ENCODE data around the gene AASS. TPM values are rescaled to one million over a fixed set of nuclear protein-coding genes. Genes with fewer than 3 reads are reported as not detected.

AASS gene
- total RNA-seq, 1 experiment from 2014 or later, result 0.31 TPM

- in situ Hi-C loops (cut with HindIII; ENCODE audit: low pct_unique_long_range_greater_than_20kb, low sequenced_read_pairs), result no loop called here
Observed at GRCh38 chr7:122132341-122132740, 11.7 kb downstream of the AASS start.

DNA sequence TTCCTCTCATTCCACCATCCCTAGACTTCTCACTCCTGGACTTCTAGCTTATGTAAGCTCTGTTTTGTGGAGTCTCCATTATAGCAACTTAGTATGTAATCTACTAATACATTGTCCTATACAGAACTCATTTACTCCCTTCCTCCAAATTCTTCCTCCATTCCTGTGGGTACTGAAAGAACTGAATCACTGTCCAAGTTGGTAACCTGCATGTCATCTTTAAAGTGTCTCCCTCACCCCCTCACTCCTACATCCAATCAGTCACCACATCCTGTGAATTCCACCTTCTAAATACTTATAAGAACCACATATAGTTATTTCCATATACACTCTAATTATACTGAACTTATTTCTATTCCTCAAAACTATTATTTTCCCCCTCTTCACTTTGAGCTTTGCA lies 20.3 kb downstream of the AASS start:
- intact Hi-C loops (cut with micrococcal nuclease; ENCODE audit: unreplicated experiment) (no loop called here), in situ Hi-C loops (cut with HindIII; ENCODE audit: low pct_unique_long_range_greater_than_20kb, low sequenced_read_pairs) (no loop called here)
- no peaks in the 10 kb centered on the region for H3K27me3 ChIP-seq (ENCODE audit: control insufficient read depth, insufficient read depth, low read length)
- no peak overlapping the region for H3K27ac ChIP-seq (ENCODE audit: low read length)
- H3K4me3 ChIP-seq (ENCODE audit: low read depth in 2 of 2, low read length in 2 of 2), result no peak overlapping the region
- ATAC-seq, result no peak
- no peaks in the 10 kb centered on the region for H3K36me3 ChIP-seq (ENCODE audit: control insufficient read depth, insufficient read depth, low read length)
- CTCF ChIA-PET, result no interaction called here
- no TSS peak for BruUV-seq (replicated peaks)
- TF ChIP-seq POLR2AphosphoS5 (IDR thresholded peaks at IDR 0.05; ENCODE audit: low read depth, low read length) (no peak), TCF7L2 (IDR thresholded peaks at IDR 0.05; ENCODE audit: low read depth, low read length) (no peak), CTCF (IDR thresholded peaks at IDR 0.05) (no peak), SIN3A (IDR thresholded peaks at IDR 0.05; ENCODE audit: borderline replicate concordance, insufficient read depth, low read depth, low read length) (no peak)
- TF ChIP-seq, protein P1, sequence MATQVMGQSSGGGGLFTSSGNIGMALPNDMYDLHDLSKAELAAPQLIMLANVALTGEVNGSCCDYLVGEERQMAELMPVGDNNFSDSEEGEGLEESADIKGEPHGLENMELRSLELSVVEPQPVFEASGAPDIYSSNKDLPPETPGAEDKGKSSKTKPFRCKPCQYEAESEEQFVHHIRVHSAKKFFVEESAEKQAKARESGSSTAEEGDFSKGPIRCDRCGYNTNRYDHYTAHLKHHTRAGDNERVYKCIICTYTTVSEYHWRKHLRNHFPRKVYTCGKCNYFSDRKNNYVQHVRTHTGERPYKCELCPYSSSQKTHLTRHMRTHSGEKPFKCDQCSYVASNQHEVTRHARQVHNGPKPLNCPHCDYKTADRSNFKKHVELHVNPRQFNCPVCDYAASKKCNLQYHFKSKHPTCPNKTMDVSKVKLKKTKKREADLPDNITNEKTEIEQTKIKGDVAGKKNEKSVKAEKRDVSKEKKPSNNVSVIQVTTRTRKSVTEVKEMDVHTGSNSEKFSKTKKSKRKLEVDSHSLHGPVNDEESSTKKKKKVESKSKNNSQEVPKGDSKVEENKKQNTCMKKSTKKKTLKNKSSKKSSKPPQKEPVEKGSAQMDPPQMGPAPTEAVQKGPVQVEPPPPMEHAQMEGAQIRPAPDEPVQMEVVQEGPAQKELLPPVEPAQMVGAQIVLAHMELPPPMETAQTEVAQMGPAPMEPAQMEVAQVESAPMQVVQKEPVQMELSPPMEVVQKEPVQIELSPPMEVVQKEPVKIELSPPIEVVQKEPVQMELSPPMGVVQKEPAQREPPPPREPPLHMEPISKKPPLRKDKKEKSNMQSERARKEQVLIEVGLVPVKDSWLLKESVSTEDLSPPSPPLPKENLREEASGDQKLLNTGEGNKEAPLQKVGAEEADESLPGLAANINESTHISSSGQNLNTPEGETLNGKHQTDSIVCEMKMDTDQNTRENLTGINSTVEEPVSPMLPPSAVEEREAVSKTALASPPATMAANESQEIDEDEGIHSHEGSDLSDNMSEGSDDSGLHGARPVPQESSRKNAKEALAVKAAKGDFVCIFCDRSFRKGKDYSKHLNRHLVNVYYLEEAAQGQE (IDR thresholded peaks at IDR 0.05; ENCODE audit: insufficient read depth in 1 of 2, low read depth in 2 of 2, low read length in 1 of 2), result no peak
- H3K9me3 ChIP-seq (ENCODE audit: control insufficient read depth, insufficient read depth, low read depth, low read length), result no peaks in the 10 kb centered on the region
- H3K4me1 ChIP-seq (ENCODE audit: control insufficient read depth, insufficient read depth, low read length), result no peaks in the 10 kb centered on the region
- DNase-seq (ENCODE audit: low read depth, low spot score), result no peak
- POLR2A ChIA-PET, result no interaction called here

More at GRCh38 chr7:122132341-122132740, 11.7 kb downstream of the AASS start:
- no peak for ATAC-seq
- no peak overlapping the region for H3K4me3 ChIP-seq (ENCODE audit: low read depth in 2 of 2, low read length in 2 of 2)
- H3K27ac ChIP-seq (ENCODE audit: low read length), result no peak overlapping the region
- no TSS peak for BruUV-seq (replicated peaks)
- no peaks in the 10 kb centered on the region for H3K9me3 ChIP-seq (ENCODE audit: control insufficient read depth, insufficient read depth, low read depth, low read length)
- intact Hi-C loops (cut with micrococcal nuclease; ENCODE audit: unreplicated experiment), result no loop called here
- POLR2A ChIA-PET, result no interaction called here
- no peaks in the 10 kb centered on the region; the same call in 1 of the 2 replicates for H3K27me3 ChIP-seq (ENCODE audit: control insufficient read depth, insufficient read depth, low read length)
- H3K36me3 ChIP-seq (ENCODE audit: control insufficient read depth, insufficient read depth, low read length), result no peaks in the 10 kb centered on the region
- DNase-seq (ENCODE audit: low read depth, low spot score), result no peak
- TF ChIP-seq, protein P1 (IDR thresholded peaks at IDR 0.05; ENCODE audit: insufficient read depth in 1 of 2, low read depth in 2 of 2, low read length in 1 of 2), result no peak
- TF ChIP-seq CTCF (IDR thresholded peaks at IDR 0.05) (no peak), SIN3A (IDR thresholded peaks at IDR 0.05; ENCODE audit: borderline replicate concordance, insufficient read depth, low read depth, low read length) (no peak)
- CTCF ChIA-PET, result no interaction called here
- no peaks in the 10 kb centered on the region for H3K4me1 ChIP-seq (ENCODE audit: control insufficient read depth, insufficient read depth, low read length)
